Stimulated activated CD4-positive, alpha-beta T cell treated with anti-CD3 and anti-CD28 coated beads, Interleukin-1b, Interleukin-23, amount 100 ng/mL, for 48 hours (primary cell): ENCODE measurements around the gene OR5D16.
"Not testable (repeated sequence)": the region's sequence is repeated elsewhere in the genome, so short reads cannot be mapped to it uniquely, and the experiment has no call there.

Experiments used
- DNase-seq: peaks from one replicate; pipeline ENCODE4 v3.0.0-alpha.2; 2020

OR5D16 gene

DNA sequence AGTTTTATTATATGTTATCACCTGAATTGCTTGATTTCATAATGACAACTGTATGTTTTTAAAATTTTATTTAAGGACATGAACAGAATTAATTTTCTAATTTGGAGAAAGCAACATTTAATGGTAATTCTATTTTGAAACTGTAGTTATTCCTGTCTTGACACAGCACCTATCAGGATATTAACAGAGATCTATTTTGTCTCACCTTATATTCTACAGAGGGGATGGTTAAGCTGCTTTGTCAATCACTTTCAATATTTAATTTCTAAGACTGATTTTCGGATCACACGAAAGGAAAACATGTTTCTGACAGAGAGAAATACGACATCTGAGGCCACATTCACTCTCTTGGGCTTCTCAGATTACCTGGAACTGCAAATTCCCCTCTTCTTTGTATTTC is at the start of gene OR5D16:
TSS of gene OR5D16 (plus strand) at position 301 of the 400 bp plus-strand sequence. CDS start at position 301, 0 bp downstream.
- no peak for DNase-seq

DNA sequence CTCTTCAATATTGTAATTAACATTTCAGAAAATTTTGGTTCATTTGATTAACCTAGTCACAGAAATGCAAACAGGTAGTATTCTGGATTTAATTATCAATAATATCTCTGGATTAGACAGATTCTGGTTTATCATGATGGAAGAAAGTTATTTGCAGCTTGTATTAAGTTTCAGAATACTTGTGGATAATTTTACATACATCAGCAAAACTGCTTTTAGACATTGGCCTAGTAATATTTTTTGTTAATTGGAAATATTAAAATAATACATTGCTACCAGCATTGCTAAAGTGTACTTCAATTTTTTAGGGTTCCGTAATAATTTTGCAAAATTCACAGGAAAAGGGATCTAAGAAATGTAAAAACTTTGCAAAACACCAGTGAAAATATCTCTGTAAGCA is 46.9 kb upstream of the OR5D16 start:
- DNase-seq, result no peak

DNA sequence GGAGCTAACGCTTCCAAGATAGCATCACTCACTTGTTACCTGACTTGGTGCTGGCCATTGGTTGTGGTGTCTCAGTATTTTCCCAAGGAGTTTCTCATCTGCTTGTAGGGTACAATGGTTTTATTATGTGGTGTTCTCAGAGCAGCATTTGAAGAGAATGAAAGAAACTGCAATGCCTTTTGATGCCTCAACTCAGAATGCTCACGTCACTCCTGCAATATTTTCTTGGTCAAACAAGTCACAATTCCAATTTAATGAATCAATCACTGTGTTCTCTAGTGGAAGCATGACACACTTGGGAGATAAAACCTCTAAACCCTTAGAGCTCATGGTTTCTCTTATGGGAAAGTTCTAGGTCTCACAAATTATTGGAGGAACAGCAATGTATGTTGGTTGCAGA is 45.2 kb upstream of the OR5D16 start:
- no peak for DNase-seq

DNA sequence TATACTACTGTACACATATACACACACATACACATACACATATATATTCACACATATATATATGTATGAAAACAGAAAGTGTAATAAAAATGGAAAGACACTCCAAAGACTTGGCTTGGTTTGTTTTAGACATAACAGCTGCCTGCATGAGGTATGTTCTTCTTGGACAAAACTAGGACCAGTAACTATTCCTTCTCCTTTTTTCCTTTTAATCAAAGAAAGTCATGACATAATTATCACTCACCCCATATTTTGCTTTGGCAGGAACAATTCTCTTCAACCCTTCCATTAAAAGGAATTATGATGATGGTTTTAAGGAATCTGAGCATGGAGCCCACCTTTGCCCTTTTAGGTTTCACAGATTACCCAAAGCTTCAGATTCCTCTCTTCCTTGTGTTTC is 43.3 kb upstream of the OR5D16 start, which contains the start of gene OR5D14:
TSS of gene OR5D14 (plus strand) at position 301 of the 400 bp plus-strand sequence. CDS start at position 301, 0 bp downstream.
- no peak for DNase-seq

DNA sequence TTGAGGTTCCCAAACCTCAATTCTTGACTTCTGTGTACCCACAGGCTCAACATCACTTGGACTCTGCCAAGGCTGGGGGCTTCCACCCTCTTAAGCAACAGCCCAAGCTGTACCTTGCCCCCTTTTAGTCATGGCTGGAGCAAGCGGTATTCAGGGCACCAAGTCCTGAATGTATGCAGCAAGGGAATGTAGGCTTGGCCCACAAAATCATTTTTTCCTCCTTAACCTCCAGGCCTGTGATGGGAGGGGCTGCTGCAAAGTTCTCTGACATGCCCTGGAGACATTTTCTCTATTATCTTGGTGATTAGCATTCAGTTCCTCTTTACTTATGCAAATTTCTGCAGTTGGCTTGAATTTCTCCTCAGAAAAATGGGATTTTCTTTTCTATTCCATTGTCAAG is 32.3 kb upstream of the OR5D16 start:
- no peak for DNase-seq

DNA sequence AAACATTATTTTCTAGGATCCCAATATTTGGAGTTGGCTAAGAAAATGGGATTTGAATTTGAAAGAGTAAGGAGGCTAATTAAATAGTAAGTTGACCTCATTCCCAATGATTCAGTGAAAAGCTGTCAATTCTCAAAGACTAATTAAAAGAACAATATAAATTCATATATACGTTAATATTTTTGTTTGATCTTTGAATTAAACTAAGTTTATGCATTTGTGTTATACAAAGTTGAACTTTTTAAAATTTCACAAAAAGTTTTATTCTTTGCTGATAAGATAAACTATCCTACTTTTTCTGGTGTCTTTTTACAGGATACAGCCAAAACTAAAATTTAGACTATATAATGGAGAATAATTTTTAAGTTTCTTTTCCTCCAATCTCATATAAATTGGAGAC is 27.5 kb upstream of the OR5D16 start, which contains the start of gene OR5L1:
TSS of gene OR5L1 (plus strand) at position 301 of the 400 bp plus-strand sequence. CDS start 100 bp downstream, outside the sequence.
- DNase-seq, result no peak

DNA sequence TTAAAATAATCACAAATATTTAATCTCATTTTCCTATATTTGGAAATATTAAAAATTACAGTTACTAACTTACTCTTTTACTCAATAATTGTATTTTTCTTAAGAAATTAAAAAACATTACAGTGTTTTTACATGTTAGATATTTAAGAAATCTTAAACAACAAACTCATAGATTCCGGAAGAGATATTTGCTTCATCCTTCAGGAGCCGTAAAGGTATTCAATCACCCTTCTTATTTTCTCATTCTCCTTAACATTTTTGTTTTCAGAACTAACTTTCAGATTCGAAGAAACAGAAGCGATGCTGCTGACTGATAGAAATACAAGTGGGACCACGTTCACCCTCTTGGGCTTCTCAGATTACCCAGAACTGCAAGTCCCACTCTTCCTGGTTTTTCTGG is 19.2 kb upstream of the OR5D16 start, which contains the start of gene OR5D18:
TSS of gene OR5D18 (plus strand) at position 301 of the 400 bp plus-strand sequence. CDS start at position 301, 0 bp downstream.
- DNase-seq, result no peak

DNA sequence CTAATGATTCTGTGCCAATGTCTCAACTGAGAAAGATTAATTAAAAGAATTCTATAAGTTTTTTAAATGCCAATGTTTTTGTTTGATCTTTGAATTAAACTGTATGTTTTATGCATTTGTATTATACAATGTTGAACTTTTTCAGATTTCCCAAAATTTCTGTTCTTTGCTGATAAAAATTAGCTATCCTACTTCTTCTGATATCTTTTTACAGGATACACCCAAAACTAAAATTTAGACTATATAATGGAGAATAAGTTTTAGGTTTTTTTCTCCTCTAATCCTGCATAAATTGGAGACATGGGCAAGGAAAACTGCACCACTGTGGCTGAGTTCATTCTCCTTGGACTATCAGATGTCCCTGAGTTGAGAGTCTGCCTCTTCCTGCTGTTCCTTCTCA is 11.6 kb upstream of the OR5D16 start, which contains the start of gene OR5L2:
TSS of gene OR5L2 (plus strand) at position 301 of the 400 bp plus-strand sequence. CDS start at position 301, 0 bp downstream.
- DNase-seq, result no peak

DNA sequence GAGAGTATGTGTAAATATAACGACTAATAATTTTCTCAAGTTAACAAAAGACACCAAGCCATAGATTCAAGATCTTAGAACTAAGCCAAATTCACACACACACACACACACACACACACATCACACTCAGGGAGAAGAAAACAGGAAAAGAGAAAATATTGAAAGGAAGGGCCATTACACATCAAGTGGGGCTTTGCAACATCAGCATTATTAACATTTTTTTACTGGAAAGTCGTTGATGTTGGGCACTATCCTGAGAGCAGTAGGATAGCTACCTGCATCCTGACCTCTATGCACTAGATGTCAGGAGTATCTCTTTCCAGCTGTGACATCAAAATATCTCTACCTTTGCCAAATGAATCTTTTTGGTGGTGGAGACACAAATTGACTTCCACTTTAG is 8.9 kb downstream of the OR5D16 start:
- no peak for DNase-seq

DNA sequence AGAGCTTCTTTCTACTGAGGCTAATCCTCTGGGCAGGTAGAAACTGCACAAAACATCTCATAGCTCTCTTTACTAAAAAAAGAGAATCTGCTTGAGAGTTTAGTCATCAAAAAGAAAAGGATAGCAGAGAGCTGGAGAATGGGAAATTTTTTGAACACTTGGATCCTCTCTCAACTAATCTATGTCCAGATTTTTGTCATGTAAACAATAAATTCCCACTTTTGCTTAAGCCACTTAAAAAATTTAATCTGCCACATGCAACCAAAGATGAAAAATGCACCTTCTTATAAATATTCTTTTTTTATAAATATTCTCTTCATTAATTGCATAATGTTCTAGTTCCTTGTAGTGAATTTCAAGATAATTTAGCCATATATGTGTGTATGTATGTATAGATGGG is 10.5 kb downstream of the OR5D16 start:
- DNase-seq, result no peak

DNA sequence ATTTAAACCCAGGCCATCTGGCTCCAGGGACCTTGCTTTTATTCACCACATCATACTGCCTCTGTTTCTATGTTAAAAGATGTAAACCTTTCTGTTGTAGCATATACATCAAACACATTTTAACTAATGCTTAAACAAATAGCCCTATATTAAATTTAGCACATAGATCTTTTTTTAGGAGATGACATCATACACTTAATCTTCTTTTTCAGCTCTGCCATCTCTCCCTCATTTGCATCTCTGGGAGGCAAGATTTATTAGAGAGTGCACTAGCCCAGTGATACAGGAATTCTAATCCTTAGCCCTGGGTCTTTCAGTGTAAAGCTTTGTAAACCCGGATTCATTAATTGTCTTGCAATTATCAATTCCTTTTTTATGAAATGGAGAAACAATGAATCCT is 13.6 kb downstream of the OR5D16 start:
- no peak for DNase-seq

DNA sequence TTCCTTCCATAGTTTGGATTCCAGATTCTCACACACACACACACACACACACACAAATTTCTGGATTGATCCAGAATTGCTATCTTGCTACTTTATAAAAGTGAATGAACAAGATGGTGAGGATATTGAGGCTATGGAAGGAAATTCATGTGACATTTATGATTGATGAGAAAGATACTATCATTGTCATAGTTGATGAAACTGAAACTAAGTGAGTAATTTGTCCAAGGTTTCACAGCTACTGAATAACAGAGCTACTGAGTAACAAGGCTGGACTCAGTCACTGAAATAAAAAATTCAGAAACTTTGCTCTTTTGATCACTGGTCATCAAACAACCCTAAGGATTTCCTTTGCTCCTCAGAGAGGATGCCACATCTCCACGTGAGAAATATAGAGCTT is 16.2 kb downstream of the OR5D16 start:
- no peak for DNase-seq

DNA sequence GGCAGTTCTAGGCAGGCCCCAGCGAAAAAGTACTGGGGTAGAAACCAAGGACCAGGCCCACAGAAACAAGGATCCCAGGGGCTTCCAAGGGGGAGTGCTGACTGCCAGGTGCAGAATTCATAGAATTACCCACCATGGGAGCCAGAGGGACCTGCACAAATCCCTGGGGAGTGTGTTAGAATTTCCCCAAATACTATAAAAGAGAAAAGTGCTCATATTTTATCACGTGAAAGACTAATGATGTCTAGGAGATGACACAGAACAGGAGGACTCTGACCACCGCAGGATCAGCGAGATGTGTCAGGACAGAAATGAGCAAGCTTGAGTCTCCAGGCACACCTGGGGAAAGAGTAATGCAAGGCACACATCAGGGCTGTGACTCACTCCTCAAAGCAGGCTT is 28.8 kb downstream of the OR5D16 start:
- not testable (repeated sequence) for DNase-seq

DNA sequence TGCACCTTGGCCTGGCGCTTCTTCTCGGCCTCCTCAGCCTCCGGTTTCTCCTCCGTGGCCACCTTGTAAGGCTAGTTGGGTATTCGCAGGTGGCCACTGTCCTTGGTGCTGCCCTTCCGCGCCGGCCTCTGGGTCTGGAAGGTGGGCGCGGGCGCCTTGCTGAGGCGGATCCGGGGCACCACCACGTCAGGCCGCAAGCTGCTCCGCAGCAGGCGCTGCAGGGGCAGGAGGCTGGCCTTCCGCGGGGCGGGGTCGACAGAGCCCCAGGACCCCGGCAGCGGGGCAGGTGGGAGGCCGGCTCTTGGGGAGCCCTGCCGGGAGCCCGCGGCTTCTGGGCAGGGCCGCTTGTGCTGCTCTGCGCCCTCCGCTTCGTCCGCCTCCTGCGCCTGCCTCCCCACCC is 34.2 kb downstream of the OR5D16 start:
- not testable (repeated sequence) for DNase-seq

DNA sequence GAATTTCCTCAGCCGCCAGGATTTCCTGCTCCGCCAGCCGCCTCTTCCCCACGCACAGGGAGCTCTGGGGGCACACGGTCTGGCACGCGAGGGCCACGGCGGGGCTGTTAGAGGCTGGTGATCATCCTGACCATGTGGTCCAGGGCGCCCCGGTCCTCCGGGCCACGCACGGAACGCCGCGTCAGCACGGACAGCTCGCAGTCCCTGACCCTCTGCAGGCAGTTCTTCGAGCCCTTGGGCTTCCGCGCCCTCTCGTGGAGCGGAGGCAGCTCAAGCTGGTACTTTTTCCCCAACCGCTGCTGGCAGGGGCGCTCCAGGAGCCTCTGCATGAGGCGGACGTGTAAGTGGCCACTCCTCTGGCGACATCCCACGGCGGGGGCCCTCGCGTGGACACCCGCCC is 34.6 kb downstream of the OR5D16 start:
- DNase-seq, result not testable (repeated sequence)

DNA sequence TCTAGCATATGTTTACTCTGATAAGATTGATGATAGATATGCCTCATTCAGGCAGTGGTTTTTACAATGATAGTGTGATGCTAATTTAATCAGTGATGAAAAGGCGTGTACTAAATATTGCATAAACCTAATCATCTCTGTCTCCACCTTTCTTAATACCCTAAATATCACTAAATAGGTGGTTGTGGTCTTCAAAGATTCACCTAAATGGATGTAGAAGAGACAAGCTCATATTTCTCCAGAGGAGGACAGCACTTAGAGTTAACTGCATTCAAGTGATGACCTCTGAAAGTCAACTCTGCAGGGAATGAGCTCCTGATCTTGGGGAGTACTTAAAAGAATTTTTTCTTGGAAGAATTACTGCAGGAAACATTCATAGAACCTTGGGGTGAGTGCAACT is 44.4 kb downstream of the OR5D16 start, which contains the start of gene TRIM51:
TSS of gene TRIM51 (plus strand) at position 301 of the 400 bp plus-strand sequence. CDS start 2,132 bp downstream, outside the sequence.
- not testable (repeated sequence) for DNase-seq

DNA sequence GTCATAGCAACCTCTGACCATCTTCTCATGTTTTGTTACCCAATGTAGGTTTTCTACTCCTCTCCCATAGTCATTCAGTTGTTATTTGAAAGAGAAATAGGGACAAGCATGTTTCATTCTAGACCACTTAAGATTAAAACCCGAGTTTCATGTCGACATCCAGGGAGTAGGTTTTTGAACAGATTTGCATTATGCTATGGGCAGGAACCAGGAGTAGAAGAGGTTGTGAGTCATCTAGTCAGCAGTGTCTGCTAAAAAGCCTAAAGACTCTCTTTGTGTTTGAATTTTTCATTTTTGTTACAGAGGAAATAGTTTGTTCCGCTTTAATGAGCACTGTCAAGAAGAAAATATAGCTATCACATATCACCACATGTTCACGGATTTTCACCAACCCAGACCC is 46.4 kb downstream of the OR5D16 start:
- DNase-seq, result not testable (repeated sequence)

DNA sequence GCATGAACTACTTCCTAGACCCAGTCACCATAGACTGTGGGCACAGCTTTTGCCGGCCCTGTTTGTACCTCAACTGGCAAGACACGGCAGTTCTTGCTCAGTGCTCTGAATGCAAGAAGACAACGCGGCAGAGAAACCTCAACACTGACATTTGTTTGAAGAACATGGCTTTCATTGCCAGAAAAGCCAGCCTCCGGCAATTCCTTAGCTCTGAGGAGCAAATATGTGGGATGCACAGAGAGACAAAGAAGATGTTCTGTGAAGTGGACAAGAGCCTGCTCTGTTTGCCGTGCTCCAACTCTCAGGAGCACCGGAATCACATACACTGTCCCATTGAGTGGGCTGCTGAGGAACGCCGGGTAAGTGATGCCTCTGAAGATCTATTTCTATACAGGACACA is 46.9 kb downstream of the OR5D16 start:
- DNase-seq, result not testable (repeated sequence)
